A549 (cell line): ENCODE data around the gene CCDC9. TPM values are rescaled to one million over a fixed set of nuclear protein-coding genes. Genes with fewer than 3 reads are reported as not detected.

Source experiments
- ATAC-seq, 2 experiments: fragments of 200-7000 bp in 1 of 2; fragments of >200 bp in 1 of 2; cut with Nextera tagmentation in 1 of 2; cut with Tn5 transposase in 1 of 2; 3 replicates each; pipeline versions ENCODE4 v1.8.0 to v1.9.1; 2018 to 2020; ENCODE audit warnings: mild to moderate bottlenecking in 1 of 2, moderate library complexity in 1 of 2
- CTCF ChIA-PET: fragments of 300-600 bp; sonication (Branson Sonifier 250); formaldehyde crosslinking; extraction: SDS; loops from one replicate; lab custom pipeline; 2021; ENCODE audit warnings: antibody characterized with exemption, inconsistent platforms; lab: Yijun Ruan, JAX
- POLR2A ChIA-PET: fragments of 350-600 bp; formaldehyde crosslinking; extraction: SDS; loops from one replicate; lab custom pipeline; 2021; ENCODE audit warnings: antibody characterized with exemption, inconsistent platforms; lab: Yijun Ruan, JAX
- DNase-seq, 2 experiments: peaks; one replicate each; pipeline versions ENCODE4 v3.0.0 to v3.0.0-alpha.2; 2011 to 2016; ENCODE audit warnings: low read depth in 1 of 2, low spot score in 1 of 2
- FAIRE-seq: peaks from 2 replicates; lab custom pipeline; 2011; peaks lifted over from hg19 to GRCh38; lab: Jason Lieb, UNC
- H3K27ac ChIP-seq, 2 experiments: fragments of >200 bp; sonication (Bioruptor Twin); formaldehyde crosslinking; 3 replicates each; pipeline ENCODE4 v1.5.1; 2016 to 2017
- H3K4me1 ChIP-seq: fragments of >200 bp; sonication (Bioruptor Twin); formaldehyde crosslinking; 3 replicates; pipeline ENCODE4 v1.6.1; 2016
- H3K4me2 ChIP-seq: fragments of >200 bp; sonication (Bioruptor Twin); formaldehyde crosslinking; 3 replicates; pipeline ENCODE4 v1.6.1; 2016
- H3K4me3 ChIP-seq: fragments of >200 bp; sonication (Bioruptor Twin); formaldehyde crosslinking; 3 replicates; pipeline ENCODE4 v1.5.1; 2016
- H3K9me3 ChIP-seq: fragments of >200 bp; sonication (Bioruptor Twin); formaldehyde crosslinking; 3 replicates; pipeline ENCODE4 v1.6.1; 2016
- ATOH8 ChIP-seq: fragments of 250-450 bp; sonication (Bioruptor Pico); IDR thresholded peaks from 2 replicates; pipeline ENCODE4 v1.5.0; 2020; ENCODE audit warnings: low read depth, mild to moderate bottlenecking, moderate library complexity
- BCL3 ChIP-seq: fragments of >200 bp; sonication (Bioruptor Twin); formaldehyde crosslinking; IDR thresholded peaks from 3 replicates; pipeline ENCODE4 v1.6.1; 2016
- CBX2 ChIP-seq: fragments of 200-600 bp; sonication (generic); IDR thresholded peaks from 2 replicates; pipeline ENCODE4 v1.6.1; 2016; ENCODE audit warnings: low read depth, mild to moderate bottlenecking, borderline replicate concordance
- CBX8 ChIP-seq: fragments of 200-600 bp; sonication (generic); IDR thresholded peaks from 2 replicates; pipeline ENCODE4 v1.6.1; 2016
- CHD2 ChIP-seq: fragments of 150-350 bp; IDR thresholded peaks from 2 replicates; pipeline ENCODE4 v1.6.1; 2014; ENCODE audit warnings: low read length; ENCODE audit not compliant: partially characterized antibody
- CHD4 ChIP-seq: fragments of 200-600 bp; sonication (generic); IDR thresholded peaks from 2 replicates; pipeline ENCODE4 v1.6.1; 2016; ENCODE audit warnings: antibody characterized with exemption, mild to moderate bottlenecking, borderline replicate concordance
- CTCF ChIP-seq: fragments of >200 bp; sonication (Bioruptor Twin); formaldehyde crosslinking; IDR thresholded peaks from 3 replicates; pipeline ENCODE4 v1.5.1; 2016
- EHF ChIP-seq: fragments of 250-450 bp; sonication (Bioruptor Pico); IDR thresholded peaks from 2 replicates; pipeline ENCODE4 v1.5.0; 2020; ENCODE audit warnings: mild to moderate bottlenecking
- EHMT2 ChIP-seq: fragments of 200-600 bp; sonication (generic); IDR thresholded peaks from 2 replicates; pipeline ENCODE4 v1.6.1; 2016; ENCODE audit warnings: antibody characterized with exemption, low read depth, mild to moderate bottlenecking, moderate library complexity
- EP300 ChIP-seq, 2 experiments: fragments of >200 bp; sonication (Bioruptor Twin); formaldehyde crosslinking; IDR thresholded peaks; 2 replicates in 1 of 2; 3 replicates in 1 of 2; pipeline ENCODE4 v1.6.1; 2016 to 2017
- FOSB ChIP-seq: fragments of 250-450 bp; sonication (Bioruptor Pico); IDR thresholded peaks from 2 replicates; pipeline ENCODE4 v1.5.0; 2020; ENCODE audit warnings: mild to moderate bottlenecking, moderate library complexity
- FOSL2 ChIP-seq, 2 experiments: fragments of 450-650 bp in 1 of 2; fragments of >200 bp in 1 of 2; sonication (Bioruptor Twin) in 1 of 2; formaldehyde crosslinking; IDR thresholded peaks; 2 replicates each; pipeline versions ENCODE4 v1.5.0 to v1.6.1; 2016 to 2020; ENCODE audit warnings: mild to moderate bottlenecking in 1 of 2, moderate library complexity in 1 of 2
- FOXS1 ChIP-seq: fragments of 250-450 bp; sonication (Bioruptor Pico); IDR thresholded peaks from 2 replicates; pipeline ENCODE4 v1.5.0; 2020; ENCODE audit warnings: mild to moderate bottlenecking, moderate library complexity
- GATA3 ChIP-seq: IDR thresholded peaks from 2 replicates; pipeline ENCODE4 v1.6.1; 2012; ENCODE audit warnings: borderline replicate concordance
- HEYL ChIP-seq: fragments of 250-450 bp; sonication (Bioruptor Pico); IDR thresholded peaks from 2 replicates; pipeline ENCODE4 v1.8.0; 2021; ENCODE audit warnings: mild to moderate bottlenecking, moderate library complexity
- HOXA7 ChIP-seq: fragments of 250-450 bp; sonication (Bioruptor Pico); IDR thresholded peaks from 2 replicates; pipeline ENCODE4 v1.5.0; 2020; ENCODE audit warnings: mild to moderate bottlenecking, moderate library complexity
- JUN ChIP-seq, 2 experiments: fragments of >200 bp; sonication (Bioruptor Twin); formaldehyde crosslinking; IDR thresholded peaks; 2 replicates in 1 of 2; 3 replicates in 1 of 2; pipeline ENCODE4 v1.6.1; 2016 to 2017
- JUNB ChIP-seq: fragments of >200 bp; sonication (Bioruptor Twin); formaldehyde crosslinking; IDR thresholded peaks from 2 replicates; pipeline ENCODE4 v1.6.1; 2016
- KDM1A ChIP-seq: fragments of 200-600 bp; sonication (generic); IDR thresholded peaks from 2 replicates; pipeline ENCODE4 v1.6.1; 2016; ENCODE audit warnings: low read depth, mild to moderate bottlenecking
- MAX ChIP-seq: IDR thresholded peaks from 2 replicates; pipeline ENCODE4 v1.6.1; 2012
- MAZ ChIP-seq: fragments of 150-350 bp; IDR thresholded peaks from 2 replicates; pipeline ENCODE4 v1.6.1; 2014; ENCODE audit warnings: antibody characterized with exemption, low read depth, low read length, borderline replicate concordance
- MYC ChIP-seq: IDR thresholded peaks from 2 replicates; pipeline ENCODE4 v1.6.1; 2012; ENCODE audit warnings: mild to moderate bottlenecking, inconsistent platforms, low read length, improper control_type of control experiment, borderline replicate concordance
- NFE2L2 ChIP-seq: fragments of 150-350 bp; conservative IDR thresholded peaks from 2 replicates; pipeline ENCODE4 v1.6.1; 2014; ENCODE audit warnings: low read length
- NPAS2 ChIP-seq: fragments of 250-450 bp; sonication (Bioruptor Pico); IDR thresholded peaks from 2 replicates; pipeline ENCODE4 v1.8.0; 2022; ENCODE audit warnings: mild to moderate bottlenecking, moderate library complexity, borderline replicate concordance
- NR3C1 ChIP-seq: fragments of >200 bp; sonication (Bioruptor Twin); formaldehyde crosslinking; IDR thresholded peaks from 3 replicates; pipeline ENCODE4 v1.6.1; 2017
- PHF8 ChIP-seq: fragments of 200-600 bp; sonication (generic); IDR thresholded peaks from 2 replicates; pipeline ENCODE4 v1.6.1; 2016; ENCODE audit warnings: low read depth, mild to moderate bottlenecking, antibody characterized with exemption, moderate library complexity, borderline replicate concordance
- POLR2A ChIP-seq: IDR thresholded peaks from 2 replicates; pipeline ENCODE4 v1.6.1; 2012; ENCODE audit warnings: mild to moderate bottlenecking, low read length
- POLR2AphosphoS2 ChIP-seq: conservative IDR thresholded peaks from 2 replicates; pipeline ENCODE4 v1.6.1; 2012; ENCODE audit warnings: low read length, improper control_type of control experiment, inconsistent platforms
- RNF2 ChIP-seq: fragments of 200-600 bp; sonication (generic); IDR thresholded peaks from 2 replicates; pipeline ENCODE4 v1.6.1; 2016; ENCODE audit warnings: low read depth, mild to moderate bottlenecking, antibody characterized with exemption, moderate library complexity, borderline replicate concordance
- SMC3 ChIP-seq: fragments of >200 bp; sonication (Bioruptor Twin); formaldehyde crosslinking; IDR thresholded peaks from 3 replicates; pipeline ENCODE4 v1.6.1; 2018; ENCODE audit warnings: inconsistent platforms
- ZFP36 ChIP-seq: fragments of 450-650 bp; IDR thresholded peaks from 2 replicates; pipeline ENCODE4 v1.6.1; 2014; ENCODE audit warnings: borderline replicate concordance; ENCODE audit not compliant: partially characterized antibody
- ZSCAN20 ChIP-seq: fragments of 250-450 bp; sonication (Bioruptor Pico); IDR thresholded peaks from 2 replicates; pipeline ENCODE4 v1.8.0; 2022; ENCODE audit warnings: mild to moderate bottlenecking, moderate library complexity
- WGBS: methylation state at CpG from one replicate; pipeline ENCODE4 v1.1.6; 2017; ENCODE audit errors: missing lambda C conversion rate; 5-methylcytosine and 5-hydroxymethylcytosine counted together
- polyA plus RNA-seq, 4 experiments: library from polyadenylated mRNA; depleted of rRNA in 3 of 4; stranded (reverse); fragments of >200 nt; fragmentation: RNase III in 1 of 4; extraction: RNeasy Plus Mini Kit Qiagen cat#74134 plus additional on column Dnase treatment in 1 of 4; gene quantifications; 2 replicates in 3 of 4; 3 replicates in 1 of 4; pipeline ENCODE4 v1.2.3, GENCODE V29; 2011 to 2017

Gene CCDC9
- polyA plus RNA-seq, 2 of the 4 experiments (the other 2 are of a cell fraction) = 9.4 to 24.6 TPM

- peak overlapping the region; percentile 89 for H3K4me3 ChIP-seq
- POLR2A ChIA-PET = interaction anchor here (0.6 to 3.7 kb wide), 12 partner anchors 9 to 343 kb away, joined by 3 to 118 read pairs (median 6); partner anchors contain the start of genes CCDC9 and INAFM1
- H3K27ac ChIP-seq = peak overlapping the region; percentile 97 to 98
- DNase-seq = peak; percentile 96 to 99
- H3K4me2 ChIP-seq = peak overlapping the region; percentile 99
- no peak for FAIRE-seq
- peak; percentile 45 to 55 for ATAC-seq
- no peaks in the 10 kb centered on the region for H3K9me3 ChIP-seq
- WGBS = 2% methylated on average over 19 of the region's 27 CpGs
- peaks cover 48% of the 10 kb centered on the region for H3K4me1 ChIP-seq
- CTCF ChIA-PET = interaction anchor here (1.1 to 24.7 kb wide), 5 partner anchors 11 to 23 kb away, joined by 4 to 893 read pairs (median 19); partner anchors contain the start of gene CCDC9
- no peak for TF ChIP-seq PHF8
- peak; percentile 73 for TF ChIP-seq MYC
- TF ChIP-seq EHMT2 = no peak
- peak; percentile 69; the same call in 1 of the 2 replicates for TF ChIP-seq GATA3
- TF ChIP-seq BCL3 = 0 out of 3 replicates have a peak, but pooled peaks have one; percentile 57
- TF ChIP-seq ZSCAN20 (CRISPR knock-in tag) = no peak
- TF ChIP-seq HOXA7 = 0 out of 2 replicates have a peak, but pooled peaks have one; percentile 70
- TF ChIP-seq FOXS1 (CRISPR knock-in tag) = no peak
- no peak for TF ChIP-seq FOSL2 (IDR thresholded peaks at IDR 0.05)
- peak; percentile 13; the same call in 1 of the 2 replicates for TF ChIP-seq FOSL2 (CRISPR knock-in tag; IDR thresholded peaks at IDR 0.05)
- TF ChIP-seq POLR2AphosphoS2 = peak; percentile 69; the same call in 1 of the 2 replicates
- TF ChIP-seq FOSB (CRISPR knock-in tag) = 0 out of 2 replicates have a peak, but pooled peaks have one; percentile 61
- TF ChIP-seq POLR2A = peak; percentile 31; the same call in 1 of the 2 replicates
- TF ChIP-seq MAX = peak; percentile 83
- 0 out of 2 replicates have a peak, but pooled peaks have one; percentile 26 for TF ChIP-seq EHF (CRISPR knock-in tag)
- peak; percentile 98 for TF ChIP-seq KDM1A
- TF ChIP-seq SMC3 = no peak; the same call in 2 of the 3 replicates
- no peak for TF ChIP-seq NR3C1
- peak; percentile 96; the same call in 1 of the 2 replicates for TF ChIP-seq CHD4
- no peak for TF ChIP-seq CBX8
- no peak for TF ChIP-seq CHD2
- TF ChIP-seq CBX2 = no peak
- TF ChIP-seq NPAS2 = no peak
- no peak for TF ChIP-seq JUNB
- no peak for TF ChIP-seq CTCF
- TF ChIP-seq MAZ = peak; percentile 94
- no peak for TF ChIP-seq RNF2
- no peak for TF ChIP-seq HEYL (CRISPR knock-in tag)
- TF ChIP-seq NFE2L2 = no peak
- TF ChIP-seq ATOH8 = no peak
- TF ChIP-seq JUN (IDR thresholded peaks at IDR 0.05) = peak; percentile 85 to 88; a peak in 4 of 5 replicates
- peak; percentile 22 to 69; a peak in 1 of 5 replicates for TF ChIP-seq EP300 (IDR thresholded peaks at IDR 0.05)
- peak; percentile 16 for TF ChIP-seq ZFP36
Measured at GRCh38 chr19:47227352-47228167, 28.8 kb upstream of the CCDC9 start.
